GM23248 (cell line): ENCODE results near the gene ZNF124. TPM values are rescaled to one million over a fixed set of nuclear protein-coding genes. Genes with fewer than 3 reads are reported as not detected.
A peak's percentile ranks its signal among the peaks of the same experiment; 100 is the strongest.

Experiments used
- DNase-seq: peaks from one replicate; pipeline ENCODE4 v3.0.0-alpha.2; 2015
- H2AFZ ChIP-seq: fragments of 200-600 bp; sonication (generic); 2 replicates; pipeline ENCODE4 v1.6.1; 2016; ENCODE audit warnings: antibody characterized with exemption
- H3F3A ChIP-seq: fragments of 200-600 bp; sonication (generic); 2 replicates; pipeline ENCODE4 v1.6.1; 2016; ENCODE audit warnings: mild to moderate bottlenecking, antibody characterized with exemption, mixed run types; ENCODE audit not compliant: insufficient read depth
- H3K27ac ChIP-seq: fragments of 200-600 bp; sonication (generic); 2 replicates; pipeline ENCODE4 v1.5.1; 2016; ENCODE audit warnings: mild to moderate bottlenecking
- H3K27me3 ChIP-seq: fragments of 200-600 bp; sonication (generic); replicated peaks from 2 replicates; pipeline ENCODE4 v1.6.1; 2016; ENCODE audit warnings: mild to moderate bottlenecking; ENCODE audit not compliant: insufficient read depth
- H3K36me3 ChIP-seq: fragments of 200-600 bp; sonication (generic); 2 replicates; pipeline ENCODE4 v1.6.1; 2016; ENCODE audit warnings: low read depth, mild to moderate bottlenecking
- H3K4me1 ChIP-seq: fragments of 200-600 bp; sonication (generic); 2 replicates; pipeline ENCODE4 v1.6.1; 2016; ENCODE audit warnings: mild to moderate bottlenecking; ENCODE audit not compliant: insufficient read depth
- H3K4me2 ChIP-seq: fragments of 200-600 bp; sonication (generic); one replicate; pipeline ENCODE4 v1.6.1; 2016; ENCODE audit warnings: mild to moderate bottlenecking; ENCODE audit not compliant: unreplicated experiment
- H3K4me3 ChIP-seq: fragments of 200-600 bp; sonication (generic); 2 replicates; pipeline ENCODE4 v1.5.1; 2016; ENCODE audit warnings: mild to moderate bottlenecking
- H3K79me2 ChIP-seq: fragments of 200-600 bp; sonication (generic); 2 replicates; pipeline ENCODE4 v1.6.1; 2016; ENCODE audit warnings: mild to moderate bottlenecking; ENCODE audit not compliant: insufficient read depth
- H3K9ac ChIP-seq: fragments of 200-600 bp; sonication (generic); 2 replicates; pipeline ENCODE4 v1.6.1; 2016; ENCODE audit warnings: mild to moderate bottlenecking
- H3K9me2 ChIP-seq: fragments of 200-600 bp; sonication (generic); 2 replicates; pipeline ENCODE4 v1.6.1; 2016; ENCODE audit warnings: mixed run types, mild to moderate bottlenecking, moderate library complexity; ENCODE audit not compliant: insufficient read depth
- H3K9me3 ChIP-seq: fragments of 200-600 bp; sonication (generic); one replicate; pipeline ENCODE4 v1.6.1; 2017; ENCODE audit warnings: low read depth
- H4K20me1 ChIP-seq: fragments of 200-600 bp; sonication (generic); 2 replicates; pipeline ENCODE4 v1.6.0; 2016; ENCODE audit not compliant: insufficient read depth
- EZH2 ChIP-seq: fragments of 200-600 bp; sonication (generic); IDR thresholded peaks from 2 replicates; pipeline ENCODE4 v1.6.1; 2018; ENCODE audit warnings: antibody characterized with exemption, mild to moderate bottlenecking; ENCODE audit not compliant: insufficient read depth, poor library complexity, severe bottlenecking
- EZH2phosphoT487 ChIP-seq: fragments of 200-600 bp; sonication (generic); IDR thresholded peaks from 2 replicates; pipeline ENCODE4 v1.6.1; 2018; ENCODE audit warnings: antibody characterized with exemption, moderate library complexity, mild to moderate bottlenecking, low read depth; ENCODE audit not compliant: insufficient read depth
- WGBS, 2 experiments: methylation state at CpG; one replicate each; pipeline ENCODE4 v1.1.6; 2015 to 2017; ENCODE audit warnings: low lambda C conversion rate in 2 of 2, low coverage in 1 of 2; ENCODE audit errors: missing lambda C conversion rate in 2 of 2; 5-methylcytosine and 5-hydroxymethylcytosine counted together
- in situ Hi-C: fragments of 300-500 bp; cut with MboI; formaldehyde crosslinking; loops from 2 replicates; pipeline ENCODE4 v1.15.0; 2020
- polyA plus RNA-seq: library from polyadenylated mRNA; unstranded; fragments of >200 nt; fragmentation: Nextera tagmentation; extraction: Ambion mirVana; gene quantifications from 2 replicates; pipeline ENCODE4 v1.2.1, GENCODE V29; 2016
- total RNA-seq: library from RNA; depleted of rRNA; stranded (reverse); fragments of >200 nt; shearing (Covaris generic); gene quantifications from 2 replicates; pipeline ENCODE4 v1.2.3, GENCODE V29; 2014

The ZNF124 gene
- total and polyA plus RNA-seq, 2 experiments from 2014 or later, result 2.8 to 14.1 TPM

DNA sequence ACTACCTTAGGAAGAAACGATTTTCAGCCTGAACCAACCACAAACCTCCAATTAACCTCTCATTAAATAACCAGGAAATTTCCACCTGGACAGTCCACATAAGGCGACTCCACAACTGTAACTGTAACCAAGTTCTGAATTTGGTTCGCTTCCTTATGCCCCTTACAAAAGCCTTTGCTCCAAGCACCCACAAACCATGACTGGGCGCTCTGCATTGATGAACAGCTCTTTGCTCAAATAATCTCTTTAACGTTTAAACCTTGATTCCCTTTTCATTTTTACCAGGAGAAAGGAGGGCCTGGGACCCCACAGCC lies 38.2 kb upstream of the ZNF124 start:
- no peaks in the 10 kb centered on the region for H3K27me3 ChIP-seq
- H3K79me2 ChIP-seq, result peaks cover 53% of the 10 kb centered on the region
- no peaks in the 10 kb centered on the region for H3K9me2 ChIP-seq
- peak overlapping the region; percentile 90 for H3K4me3 ChIP-seq
- H4K20me1 ChIP-seq, result no peaks in the 10 kb centered on the region
- no peaks in the 10 kb centered on the region for H3K9me3 ChIP-seq
- H3K4me2 ChIP-seq, result peak overlapping the region; percentile 84
- DNase-seq, result no peak
- in situ Hi-C loops, result no loop called here
- WGBS, 2 experiments, result 8 to 15% methylated on average over 5 of the region's 5 CpGs
- peak overlapping the region; percentile 80 for H2AFZ ChIP-seq
- H3K27ac ChIP-seq, result peak overlapping the region; percentile 51
- H3K4me1 ChIP-seq, result peaks cover 10% of the 10 kb centered on the region; the same call in 1 of the 2 replicates
- TF ChIP-seq EZH2 (no peak), EZH2phosphoT487 (no peak)
- H3F3A ChIP-seq, result no peaks in the 10 kb centered on the region
- peak overlapping the region; percentile 90 for H3K9ac ChIP-seq
- H3K36me3 ChIP-seq, result no peaks in the 10 kb centered on the region

DNA sequence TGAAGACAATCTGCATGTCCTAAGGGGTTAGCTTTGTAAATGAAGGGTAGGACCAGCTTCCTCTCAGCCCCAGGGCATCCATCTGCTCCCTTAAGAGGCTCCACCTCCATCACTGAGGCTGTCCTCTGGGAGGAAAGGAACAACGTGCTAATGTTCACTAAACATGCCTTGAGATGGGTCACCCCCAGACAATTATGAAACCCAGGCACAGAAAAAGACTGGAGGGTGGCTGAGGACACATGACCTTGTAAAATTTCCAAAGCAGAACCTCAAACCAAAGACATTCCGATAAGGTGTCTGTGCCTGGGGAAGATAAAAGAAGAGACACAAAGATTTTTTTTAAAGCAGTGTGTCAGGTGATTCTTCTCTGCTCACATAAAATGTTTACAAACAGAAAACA lies 37.6 kb upstream of the ZNF124 start:
- H3K4me1 ChIP-seq, result peaks cover 10% of the 10 kb centered on the region; the same call in 1 of the 2 replicates
- no peaks in the 10 kb centered on the region for H3K9me2 ChIP-seq
- peak overlapping the region; percentile 90 for H3K4me3 ChIP-seq
- TF ChIP-seq EZH2phosphoT487, result no peak
- TF ChIP-seq EZH2, result no peak
- H3K9me3 ChIP-seq, result no peaks in the 10 kb centered on the region
- H3K9ac ChIP-seq, result peak overlapping the region; percentile 90
- no peaks in the 10 kb centered on the region for H3F3A ChIP-seq
- H3K27me3 ChIP-seq, result no peaks in the 10 kb centered on the region
- in situ Hi-C loops, result no loop called here
- peaks cover 59% of the 10 kb centered on the region for H3K79me2 ChIP-seq
- H3K4me2 ChIP-seq, result peak overlapping the region; percentile 84
- H4K20me1 ChIP-seq, result no peaks in the 10 kb centered on the region
- no peaks in the 10 kb centered on the region for H3K36me3 ChIP-seq
- peak; percentile 38 for DNase-seq
- H3K27ac ChIP-seq, result no peak overlapping the region
- 31 to 32% methylated on average over 2 of the region's 2 CpGs for WGBS, 2 experiments
- H2AFZ ChIP-seq, result peak overlapping the region; percentile 80; the same call in 1 of the 2 replicates

DNA sequence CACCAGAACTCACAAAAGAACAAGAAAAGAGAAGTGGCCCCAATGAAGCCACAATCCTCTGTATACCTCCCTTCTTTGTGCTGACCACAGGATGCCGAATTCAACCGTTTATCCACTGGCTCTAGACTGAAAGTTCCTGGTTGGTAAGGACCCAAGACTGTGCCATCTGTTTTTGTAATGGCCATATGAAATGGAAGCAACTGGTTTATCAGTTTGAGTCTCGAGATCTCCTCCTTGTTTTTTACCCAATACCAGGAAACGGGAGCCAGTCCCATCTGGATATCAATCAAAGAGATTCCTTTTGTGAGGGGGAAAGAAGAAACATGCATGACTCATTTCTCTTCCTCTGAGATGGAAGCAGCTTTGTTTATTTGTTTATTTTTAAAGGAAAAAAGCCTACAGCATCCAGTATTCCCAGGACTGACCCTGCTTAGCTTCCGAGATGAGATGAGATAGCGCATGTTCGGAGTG lies 32.4 kb upstream of the ZNF124 start:
- Histone ChIP-seq H3K36me3 (peaks cover 16% of the 10 kb centered on the region), H3K4me3 (no peak overlapping the region), H3K9ac (no peak overlapping the region), H3K4me1 (peaks cover 4% of the 10 kb centered on the region; the same call in 1 of the 2 replicates), H3K27ac (no peak overlapping the region), H3K9me3 (no peaks in the 10 kb centered on the region), H3F3A (no peaks in the 10 kb centered on the region), H3K27me3 (no peaks in the 10 kb centered on the region), H3K9me2 (no peaks in the 10 kb centered on the region), H3K79me2 (peaks cover 97% of the 10 kb centered on the region), H2AFZ (no peak overlapping the region), H4K20me1 (no peaks in the 10 kb centered on the region), H3K4me2 (no peak overlapping the region)
- in situ Hi-C loops, result no loop called here
- 98% methylated on average over 7 of the region's 7 CpGs for WGBS, 2 experiments
- DNase-seq, result no peak
- TF ChIP-seq EZH2 (no peak), EZH2phosphoT487 (no peak)

GRCh38 chr1:247198781-247199180 lies 27.0 kb upstream of the ZNF124 start:
- H3K79me2 ChIP-seq, result peaks cover 42% of the 10 kb centered on the region
- no peak overlapping the region for H3K27ac ChIP-seq
- H3K27me3 ChIP-seq, result no peaks in the 10 kb centered on the region
- no peak overlapping the region for H3K4me2 ChIP-seq
- peaks cover 58% of the 10 kb centered on the region for H3K36me3 ChIP-seq
- TF ChIP-seq EZH2phosphoT487 (no peak), EZH2 (no peak)
- WGBS, 2 experiments, result 71 to 80% methylated on average over 3 of the region's 3 CpGs
- no peaks in the 10 kb centered on the region for H3K9me2 ChIP-seq
- no peak for DNase-seq
- 0 out of 2 replicates have a peak, but pooled peaks cover 6% of the 10 kb centered on the region for H3F3A ChIP-seq
- H3K4me1 ChIP-seq, result no peaks in the 10 kb centered on the region
- H4K20me1 ChIP-seq, result no peaks in the 10 kb centered on the region
- no peaks in the 10 kb centered on the region for H3K9me3 ChIP-seq
- H2AFZ ChIP-seq, result no peak overlapping the region
- in situ Hi-C loops, result no loop called here
- H3K4me3 ChIP-seq, result no peak overlapping the region
- no peak overlapping the region for H3K9ac ChIP-seq

DNA sequence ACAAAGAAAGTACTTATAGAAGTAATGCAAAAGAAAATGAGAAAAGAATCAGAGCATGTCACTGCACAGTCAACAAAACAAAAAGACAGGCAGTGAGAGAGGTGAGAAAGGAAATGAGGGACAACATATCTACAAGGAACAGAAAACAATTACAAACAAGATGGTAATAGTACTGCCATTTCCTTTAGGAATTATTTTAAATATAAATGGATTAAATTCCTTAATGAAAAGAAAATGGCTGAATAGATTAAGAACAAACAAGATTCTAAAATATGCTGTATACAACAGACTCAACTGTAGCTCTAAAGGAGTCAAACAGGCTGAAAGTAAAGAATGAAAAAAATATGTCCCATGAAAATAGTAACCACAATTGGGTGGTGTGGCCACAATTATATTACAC lies 22.1 kb upstream of the ZNF124 start:
- Histone ChIP-seq H3K27ac (no peak overlapping the region), H3K9ac (no peak overlapping the region), H3K4me3 (no peak overlapping the region), H3K79me2 (no peaks in the 10 kb centered on the region), H2AFZ (no peak overlapping the region), H3K27me3 (no peaks in the 10 kb centered on the region), H3K4me2 (no peak overlapping the region), H3K9me3 (peaks cover 3% of the 10 kb centered on the region), H3K36me3 (peaks cover 80% of the 10 kb centered on the region), H4K20me1 (no peaks in the 10 kb centered on the region), H3K4me1 (no peaks in the 10 kb centered on the region), H3F3A (0 out of 2 replicates have a peak, but pooled peaks cover 6% of the 10 kb centered on the region), H3K9me2 (no peaks in the 10 kb centered on the region)
- TF ChIP-seq EZH2phosphoT487 (no peak), EZH2 (no peak)
- in situ Hi-C loops, result no loop called here
- DNase-seq, result no peak
